ENCODE measurements around the gene TMEM220. TPM values are rescaled to one million over a fixed set of nuclear protein-coding genes. Genes with fewer than 3 reads are reported as not detected.

TMEM220 gene
- 10.2 and 12.6 TPM in 2 replicates for total RNA-seq (2014; rRNA removed; shearing (Covaris generic))
- polyA plus RNA-seq (2015; cell fraction: cytosol; rRNA removed): 7.2 and 8.2 TPM in 2 replicates
- 4.6 and 10.6 TPM in 2 replicates for polyA plus RNA-seq (2015; cell fraction: nucleus; rRNA removed)

DNA sequence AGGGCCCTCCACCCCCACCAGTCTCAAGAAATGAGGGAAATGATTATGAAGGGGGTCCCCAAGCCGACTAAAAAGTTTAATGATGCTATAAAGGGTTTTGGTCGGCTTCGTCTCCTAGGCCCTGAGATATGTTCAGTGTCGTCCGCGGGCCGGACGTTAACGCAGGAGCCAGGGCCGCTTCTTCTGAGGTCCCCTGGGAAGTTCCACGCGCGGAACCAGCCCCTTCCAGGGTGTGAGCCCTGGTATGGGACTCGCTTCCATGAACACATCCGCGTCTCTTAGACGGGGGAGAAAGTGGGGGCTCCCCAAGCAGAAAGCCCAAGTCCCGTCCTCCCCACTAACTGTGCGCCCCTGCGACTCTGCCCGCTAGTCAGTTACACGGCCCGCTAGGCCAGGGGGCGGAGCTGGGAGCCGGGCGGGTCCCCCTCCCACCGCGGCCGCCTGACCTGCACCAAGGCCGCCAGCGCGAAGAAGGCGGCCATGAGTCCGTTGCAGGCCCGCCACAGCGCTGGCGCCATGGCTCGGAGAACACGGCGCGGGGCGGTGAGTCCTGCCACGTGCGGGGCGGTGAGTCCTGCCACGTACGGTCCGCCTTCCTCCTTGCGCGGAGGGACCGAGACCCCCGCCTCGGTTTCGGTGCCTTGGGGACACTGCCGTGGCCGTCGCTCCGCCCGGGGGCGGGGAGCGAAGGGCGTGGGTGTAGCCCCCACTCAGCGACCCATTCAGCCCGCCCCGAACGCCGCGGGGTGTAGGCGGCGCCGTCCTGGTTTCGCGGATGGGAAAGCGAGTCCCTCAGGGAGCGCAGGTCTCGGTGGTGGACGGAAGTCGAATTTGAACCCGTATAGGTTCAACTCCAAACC is at the start of gene TMEM220:
Gene TMEM220, minus strand, starts transcription at position 690 of the 860 bp plus-strand sequence. Its CDS starts 172 bp downstream, at position 518.
- in situ Hi-C loops (cut with HindIII; ENCODE audit: low pct_unique_long_range_greater_than_20kb, low sequenced_read_pairs): no loop called here
- DNase-seq (ENCODE audit: low read depth, low spot score): peak; percentile 87

DNA sequence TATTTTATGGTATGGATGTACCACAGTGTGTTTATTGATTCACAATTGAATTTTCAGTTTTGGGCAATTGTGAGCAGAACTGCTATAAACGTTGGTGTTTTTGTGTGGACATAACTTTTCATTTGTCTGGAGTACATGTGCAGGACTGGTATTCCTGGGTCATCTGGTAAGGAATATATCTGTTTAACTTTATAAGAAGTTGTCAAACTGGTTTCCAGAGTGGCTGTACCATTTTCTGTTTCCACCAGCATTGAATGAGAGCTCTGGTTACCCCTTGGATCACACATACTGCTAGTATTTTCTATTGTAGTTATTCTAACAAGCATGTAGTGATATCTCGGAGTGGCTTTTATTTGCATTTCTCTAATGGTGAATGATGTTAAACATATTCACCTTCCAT is 49.8 kb upstream of the TMEM220 start:
- in situ Hi-C loops (cut with HindIII; ENCODE audit: low pct_unique_long_range_greater_than_20kb, low sequenced_read_pairs): no loop called here
- DNase-seq (ENCODE audit: low read depth, low spot score): no peak

DNA sequence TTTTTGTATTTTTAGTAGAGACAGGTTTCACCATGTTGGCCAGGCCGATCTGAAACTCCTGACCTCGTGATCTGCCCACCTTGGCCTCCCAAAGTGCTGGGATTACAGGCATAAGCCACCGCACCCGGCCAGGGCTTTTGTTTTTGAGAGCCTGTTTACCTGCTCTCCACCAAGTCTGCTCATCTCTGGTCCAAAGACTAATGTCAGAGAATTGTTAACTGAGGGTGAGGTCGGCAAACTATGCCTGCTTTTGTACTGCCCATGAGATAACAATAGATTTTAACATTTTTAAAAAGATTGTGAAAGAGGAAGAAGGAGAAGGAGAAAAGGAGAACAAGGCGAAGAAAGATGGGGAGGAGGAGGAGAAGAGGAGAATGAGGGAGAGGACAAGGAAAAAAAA is 48.1 kb upstream of the TMEM220 start:
- in situ Hi-C loops (cut with HindIII; ENCODE audit: low pct_unique_long_range_greater_than_20kb, low sequenced_read_pairs): no loop called here
- DNase-seq (ENCODE audit: low read depth, low spot score): no peak

DNA sequence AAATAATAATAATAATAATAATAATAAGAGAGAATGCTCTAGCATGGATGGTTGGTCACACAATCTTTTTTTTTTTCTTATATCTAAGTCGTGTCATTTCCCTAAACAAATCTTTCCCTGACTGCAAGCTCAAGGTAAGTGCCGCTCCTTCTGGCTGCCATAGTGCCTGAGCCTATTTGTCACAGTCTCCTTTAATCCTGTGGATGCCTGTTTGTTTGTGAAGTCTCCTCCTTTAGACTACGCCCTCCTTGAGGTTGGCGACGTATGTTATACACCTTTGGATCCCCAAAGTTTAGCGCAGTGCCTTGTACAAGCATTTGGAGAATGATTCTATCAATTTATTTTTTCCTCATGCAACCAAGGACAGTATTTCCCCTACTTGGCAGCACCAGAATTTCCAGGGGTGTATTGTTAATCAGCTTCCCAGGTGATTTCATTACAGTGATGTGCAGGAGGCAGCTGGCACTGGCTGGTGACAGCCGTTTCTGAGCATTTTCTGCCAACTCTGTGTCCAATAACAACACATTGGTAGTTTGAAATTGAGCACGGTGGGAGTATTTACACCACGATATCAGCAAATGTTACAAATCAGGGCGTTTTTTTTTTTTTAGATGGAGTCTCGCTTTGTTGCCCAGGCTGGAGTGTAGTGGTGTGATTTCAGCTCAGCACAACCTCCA is 47.4 kb upstream of the TMEM220 start:
- no peak for DNase-seq (ENCODE audit: low read depth, low spot score)
- in situ Hi-C loops (cut with HindIII; ENCODE audit: low pct_unique_long_range_greater_than_20kb, low sequenced_read_pairs): no loop called here

DNA sequence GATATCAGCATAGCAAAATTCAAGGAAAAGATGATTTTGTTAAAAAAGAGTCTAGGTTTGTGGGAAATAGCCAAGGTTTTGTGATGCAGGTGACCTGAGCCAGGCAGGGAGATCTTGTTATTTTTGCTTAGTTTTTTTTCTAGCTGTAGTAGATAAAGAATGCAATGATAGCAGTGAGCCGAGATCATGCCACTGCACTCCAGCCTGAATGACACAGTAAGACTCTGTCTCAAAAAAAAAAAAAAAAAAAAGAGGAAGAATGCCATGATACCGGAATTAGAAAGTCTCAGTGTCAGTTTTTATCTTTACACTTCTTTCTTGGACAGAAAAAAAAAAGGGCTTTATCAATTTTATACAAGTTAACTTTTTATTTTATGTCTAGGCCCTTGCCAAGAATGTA is 46.6 kb upstream of the TMEM220 start:
- in situ Hi-C loops (cut with HindIII; ENCODE audit: low pct_unique_long_range_greater_than_20kb, low sequenced_read_pairs): no loop called here
- DNase-seq (ENCODE audit: low read depth, low spot score): no peak

DNA sequence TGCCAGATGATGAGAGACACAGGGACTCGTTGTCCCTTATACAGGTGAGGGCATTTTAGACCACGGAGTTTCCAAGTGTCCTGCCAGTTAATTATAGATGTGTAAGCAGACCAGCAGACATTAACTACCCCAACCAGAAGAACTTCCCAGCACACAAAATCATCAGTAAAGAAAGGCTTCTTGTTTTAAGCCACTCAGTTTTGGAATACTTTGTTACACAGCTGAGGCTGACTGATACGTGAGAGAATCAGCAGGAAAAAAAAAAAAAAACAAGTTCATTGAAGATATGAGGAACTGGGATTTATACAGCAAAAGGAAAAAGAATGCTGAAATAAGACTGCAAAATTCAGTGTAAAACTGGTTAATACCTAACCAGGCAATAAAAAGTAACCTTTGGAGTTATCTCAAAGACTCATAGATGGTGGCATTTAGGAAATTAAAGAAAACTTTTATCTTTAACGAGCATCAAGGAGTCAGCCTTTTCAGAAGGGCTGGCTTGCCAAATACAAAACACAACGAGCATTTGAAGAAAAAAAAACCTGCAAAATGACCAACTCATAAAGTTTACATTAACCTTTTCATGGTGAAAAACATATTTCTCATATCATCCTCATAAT is 46.0 kb upstream of the TMEM220 start:
- in situ Hi-C loops (cut with HindIII; ENCODE audit: low pct_unique_long_range_greater_than_20kb, low sequenced_read_pairs): no loop called here
- no peak for DNase-seq (ENCODE audit: low read depth, low spot score)

DNA sequence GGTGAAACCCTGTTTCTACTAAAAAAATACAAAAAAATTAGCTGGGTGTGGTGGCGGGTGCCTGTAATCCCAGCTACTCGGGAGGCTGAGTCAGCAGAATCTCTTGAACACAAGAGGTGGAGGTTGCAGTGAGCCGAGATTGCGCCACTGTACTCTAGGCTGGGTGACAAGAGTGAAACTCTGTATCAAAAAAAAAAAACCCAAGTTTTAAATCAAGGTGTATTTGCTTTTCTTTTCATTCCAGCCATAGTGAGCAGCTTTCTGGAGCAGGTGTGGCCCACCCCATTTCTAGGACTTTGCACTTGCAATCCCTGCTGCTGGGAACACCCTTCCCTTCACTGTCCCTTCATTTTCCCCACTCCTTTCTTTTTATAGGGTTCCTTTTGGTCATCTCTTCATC is 45.2 kb upstream of the TMEM220 start:
- DNase-seq (ENCODE audit: low read depth, low spot score): no peak
- in situ Hi-C loops (cut with HindIII; ENCODE audit: low pct_unique_long_range_greater_than_20kb, low sequenced_read_pairs): no loop called here

DNA sequence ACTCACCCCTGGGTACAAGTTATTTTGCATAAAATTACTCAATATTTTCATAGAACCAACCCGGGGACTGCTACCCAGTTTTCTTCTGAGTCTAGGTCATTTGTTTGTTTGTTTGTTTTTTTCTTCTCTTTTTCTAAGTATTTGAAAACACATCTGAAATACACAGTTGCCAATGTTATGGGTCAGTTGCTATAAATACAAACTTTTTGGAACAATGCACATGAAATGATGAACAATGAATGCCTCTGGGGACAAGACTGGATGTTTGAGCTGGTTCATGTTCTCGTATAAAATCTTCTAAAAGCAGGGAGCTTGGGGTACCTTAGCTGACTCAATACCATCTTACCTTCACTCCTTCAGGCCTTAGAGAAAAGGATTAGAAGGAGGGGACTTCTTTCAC is 43.6 kb upstream of the TMEM220 start:
- in situ Hi-C loops (cut with HindIII; ENCODE audit: low pct_unique_long_range_greater_than_20kb, low sequenced_read_pairs): no loop called here
- no peak for DNase-seq (ENCODE audit: low read depth, low spot score)

DNA sequence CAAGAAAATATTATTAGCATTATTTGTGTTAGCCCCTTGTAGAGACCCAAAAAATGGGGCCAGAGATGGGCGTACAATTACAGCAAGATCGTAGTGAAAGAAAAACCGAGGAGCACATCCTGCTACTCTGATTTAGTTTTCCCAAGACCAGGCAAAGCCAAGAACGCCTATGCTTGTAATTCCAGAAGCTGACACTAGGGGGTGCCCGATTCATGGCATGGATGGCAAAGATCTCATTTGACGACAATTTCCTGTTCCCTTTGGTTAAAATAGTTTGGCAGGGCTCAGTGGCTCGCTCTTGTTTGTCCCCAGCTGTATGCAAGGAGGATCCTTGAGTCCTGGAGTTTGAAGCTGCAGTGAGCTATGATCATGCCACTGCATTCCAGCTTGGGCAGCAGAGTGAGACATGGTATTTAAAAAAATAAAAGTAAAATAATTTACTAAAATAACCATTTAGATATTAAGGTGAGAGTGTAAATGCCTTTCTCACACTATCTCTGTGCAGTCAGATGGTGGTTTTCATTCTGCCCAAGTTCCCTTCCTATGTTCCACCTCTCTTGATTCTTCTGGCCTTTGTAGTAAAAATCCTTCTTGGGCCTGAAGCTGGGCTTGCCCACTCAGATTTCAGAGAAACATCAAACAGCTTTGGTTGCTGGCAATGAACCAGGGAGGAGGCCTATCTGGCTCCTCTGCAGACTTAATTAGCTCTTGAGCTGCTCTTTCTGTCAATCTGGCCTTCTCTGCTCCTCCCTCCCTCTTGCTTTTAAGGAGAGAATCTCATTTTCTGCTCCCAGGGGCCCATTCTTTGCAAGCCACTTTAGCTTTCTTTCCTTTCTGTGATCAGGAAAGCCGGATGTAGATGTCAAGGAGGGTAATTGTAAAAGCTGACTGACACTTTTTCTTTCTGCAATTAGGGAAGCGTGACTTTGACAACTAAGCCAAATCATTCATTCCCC is 42.9 kb upstream of the TMEM220 start:
- in situ Hi-C loops (cut with HindIII; ENCODE audit: low pct_unique_long_range_greater_than_20kb, low sequenced_read_pairs): no loop called here
- peak; percentile 73 for DNase-seq (ENCODE audit: low read depth, low spot score)

DNA sequence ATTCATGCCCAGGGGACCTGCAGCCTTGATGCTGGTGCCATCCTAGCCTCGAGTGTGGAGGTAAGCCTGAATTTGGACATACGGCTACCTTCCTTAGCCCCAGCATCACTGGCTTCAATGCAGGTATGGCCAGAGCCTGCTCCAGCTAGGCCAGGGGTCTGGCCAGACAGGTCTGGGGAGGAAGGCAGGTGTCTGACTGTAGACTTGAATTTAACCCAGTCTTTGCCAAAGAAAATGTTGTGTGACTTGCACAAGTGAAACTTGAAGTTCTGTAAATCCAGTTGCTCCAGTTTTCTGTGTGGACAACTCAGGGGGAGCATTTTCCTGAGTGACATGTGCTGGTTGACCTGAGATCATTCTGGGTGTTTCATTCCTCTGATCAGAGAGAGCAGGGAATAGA is 41.3 kb upstream of the TMEM220 start:
- in situ Hi-C loops (cut with HindIII; ENCODE audit: low pct_unique_long_range_greater_than_20kb, low sequenced_read_pairs): no loop called here
- no peak for DNase-seq (ENCODE audit: low read depth, low spot score)

DNA sequence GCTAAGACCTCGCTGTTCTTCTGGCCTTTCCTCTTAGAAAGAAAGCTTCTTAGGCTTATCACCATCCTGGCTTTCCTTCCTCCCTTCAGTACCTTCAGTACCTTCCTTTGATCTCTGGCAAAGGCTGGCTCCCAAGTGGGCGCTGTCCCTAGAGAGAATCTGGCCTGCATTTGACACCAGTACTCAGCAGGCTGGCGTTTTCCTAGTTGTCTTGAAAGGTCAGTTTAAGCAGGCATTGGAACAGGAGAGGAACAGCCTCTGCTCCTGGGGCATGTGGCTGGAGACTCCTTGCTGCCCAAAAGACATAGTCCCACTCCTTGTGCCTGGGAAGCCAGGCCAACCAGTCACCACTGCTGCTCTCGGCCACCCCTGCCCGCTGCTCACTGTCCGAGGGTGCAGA is 40.0 kb upstream of the TMEM220 start:
- DNase-seq (ENCODE audit: low read depth, low spot score): no peak
- in situ Hi-C loops (cut with HindIII; ENCODE audit: low pct_unique_long_range_greater_than_20kb, low sequenced_read_pairs): no loop called here

DNA sequence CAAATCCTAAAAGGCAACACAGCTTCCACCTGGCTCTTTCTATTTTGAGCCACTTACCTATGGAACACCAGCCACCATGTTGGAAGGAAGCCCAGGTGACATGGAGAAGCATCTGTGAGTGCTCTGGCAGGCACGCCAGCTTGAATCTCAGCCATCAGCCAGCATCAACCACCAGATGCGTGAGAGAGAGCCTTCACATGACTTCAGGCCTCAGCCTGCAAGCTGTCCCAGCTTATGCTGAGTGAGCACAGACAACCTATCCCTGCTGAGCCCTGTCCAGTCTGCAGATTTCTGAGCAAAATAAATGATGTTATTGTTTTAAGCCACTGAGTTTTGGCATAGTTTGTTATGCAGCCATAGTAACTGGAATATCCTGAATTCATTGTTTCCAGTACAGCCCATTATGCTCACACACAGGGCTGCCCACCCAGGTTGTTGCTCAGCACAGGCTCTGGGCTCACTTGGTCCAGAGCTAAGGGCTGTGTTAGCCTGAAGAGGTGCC is 39.0 kb upstream of the TMEM220 start:
- peak; percentile 55 for DNase-seq (ENCODE audit: low read depth, low spot score)
- in situ Hi-C loops (cut with HindIII; ENCODE audit: low pct_unique_long_range_greater_than_20kb, low sequenced_read_pairs): no loop called here

DNA sequence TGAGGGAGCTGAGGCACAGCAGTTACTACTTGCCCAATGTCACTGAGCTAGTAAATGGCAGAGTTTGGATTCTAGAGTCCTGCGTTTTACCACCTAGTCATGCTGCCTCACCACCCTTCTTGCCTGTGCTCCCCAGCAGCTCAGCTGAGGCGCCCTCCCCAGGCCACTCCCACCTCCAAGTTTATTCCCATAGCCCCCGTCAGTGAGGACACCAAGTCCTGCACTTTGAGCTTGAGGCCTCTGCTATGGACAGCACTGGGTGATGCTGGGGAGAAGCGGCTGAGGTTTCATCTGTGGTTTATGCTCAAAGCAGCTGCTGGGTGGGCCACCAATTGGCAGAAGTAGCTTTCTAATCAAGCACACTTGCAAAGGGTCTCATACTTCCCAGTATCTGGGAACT is 37.4 kb upstream of the TMEM220 start:
- DNase-seq (ENCODE audit: low read depth, low spot score): no peak
- in situ Hi-C loops (cut with HindIII; ENCODE audit: low pct_unique_long_range_greater_than_20kb, low sequenced_read_pairs): no loop called here

DNA sequence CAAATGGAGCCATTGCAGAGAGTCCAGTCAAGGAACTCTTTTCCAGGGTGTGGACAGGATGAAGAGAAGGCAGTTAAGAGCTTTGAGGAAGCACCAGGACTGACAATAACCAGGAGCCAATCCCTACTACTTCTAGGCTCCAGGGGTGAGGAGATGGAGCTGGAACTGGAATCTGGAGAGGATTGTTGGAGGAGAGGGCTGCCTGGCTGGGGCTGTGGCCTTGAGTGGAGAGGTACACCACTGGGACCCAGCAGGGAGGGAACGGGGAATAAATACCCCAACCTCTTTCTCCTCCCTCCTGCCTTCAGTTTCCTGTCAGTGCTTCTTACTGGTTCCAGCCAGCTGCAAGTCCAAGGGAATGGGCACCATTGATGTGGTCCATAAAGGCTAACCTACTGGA is 32.2 kb upstream of the TMEM220 start:
- no peak for DNase-seq (ENCODE audit: low read depth, low spot score)
- in situ Hi-C loops (cut with HindIII; ENCODE audit: low pct_unique_long_range_greater_than_20kb, low sequenced_read_pairs): no loop called here

DNA sequence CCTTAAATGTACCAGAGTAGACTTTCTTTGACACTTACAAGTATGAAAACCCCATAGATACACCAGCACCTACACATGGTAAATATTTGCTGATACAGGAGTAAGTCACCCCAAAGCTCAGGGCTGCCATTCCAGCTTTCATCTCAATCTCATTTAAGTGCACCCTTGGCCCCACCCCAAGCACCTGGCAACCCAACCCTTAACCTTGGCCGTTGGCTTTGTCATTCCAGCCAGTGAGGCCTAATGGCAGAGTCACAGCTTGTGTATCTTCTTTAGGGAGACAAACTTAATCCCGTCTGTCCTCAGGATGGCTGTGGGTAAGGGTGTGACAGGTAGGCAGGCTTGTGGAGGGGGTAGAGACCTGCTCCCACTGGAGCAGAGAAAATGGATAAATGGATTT is 31.5 kb upstream of the TMEM220 start:
- DNase-seq (ENCODE audit: low read depth, low spot score): no peak
- in situ Hi-C loops (cut with HindIII; ENCODE audit: low pct_unique_long_range_greater_than_20kb, low sequenced_read_pairs): no loop called here

DNA sequence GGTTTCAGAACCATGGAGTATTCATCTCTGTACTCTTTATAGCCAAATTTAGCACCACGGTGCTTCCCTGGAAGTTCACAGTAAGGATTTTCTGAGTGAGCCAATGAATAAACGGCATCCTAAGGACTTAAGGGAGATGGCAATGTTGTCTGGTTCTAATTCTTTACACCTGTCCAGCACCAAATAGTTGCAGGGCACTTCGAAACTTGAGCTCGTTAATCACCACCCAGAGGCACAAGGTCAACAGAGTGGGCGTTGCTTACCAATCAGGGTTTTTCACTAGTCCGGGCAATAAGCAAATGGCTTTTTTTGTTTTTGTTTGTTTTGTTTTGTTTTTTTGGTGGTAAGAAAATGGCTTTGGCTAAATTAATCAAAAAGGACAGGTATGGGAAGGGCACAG is 28.2 kb upstream of the TMEM220 start:
- no peak for DNase-seq (ENCODE audit: low read depth, low spot score)
- in situ Hi-C loops (cut with HindIII; ENCODE audit: low pct_unique_long_range_greater_than_20kb, low sequenced_read_pairs): no loop called here

DNA sequence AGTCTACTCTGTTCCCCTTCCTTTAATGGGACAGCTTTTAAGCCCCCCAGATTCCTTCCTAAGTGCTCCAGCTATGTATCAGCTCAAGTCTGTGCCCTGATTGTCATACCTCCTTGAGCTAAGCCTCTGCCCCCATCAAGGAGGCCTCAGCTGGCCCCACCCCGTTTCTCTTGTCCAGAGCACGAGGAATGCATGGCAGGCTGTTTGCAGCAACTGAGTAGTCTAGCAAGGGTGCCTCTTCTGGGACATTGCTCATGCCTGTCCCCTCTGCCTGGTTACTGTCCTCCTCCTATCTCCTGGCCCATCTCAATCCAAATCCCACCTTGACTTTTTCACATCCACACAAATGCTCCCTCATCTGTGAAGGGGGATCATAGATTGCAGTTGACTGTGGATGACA is 27.8 kb upstream of the TMEM220 start:
- in situ Hi-C loops (cut with HindIII; ENCODE audit: low pct_unique_long_range_greater_than_20kb, low sequenced_read_pairs): no loop called here
- no peak for DNase-seq (ENCODE audit: low read depth, low spot score)
